H1 (cell line): ENCODE measurements around the gene CAGE1. TPM values are rescaled to one million over a fixed set of nuclear protein-coding genes. Genes with fewer than 3 reads are reported as not detected.

Source experiments
- CTCF ChIA-PET: fragments of 300-600 bp; sonication (Branson Sonifier 250); formaldehyde crosslinking; loops from one replicate; lab custom pipeline; 2021; ENCODE audit not compliant: partially characterized antibody; lab: Charles Lee
- POLR2A ChIA-PET: fragments of 300-600 bp; sonication (Branson Sonifier 250); formaldehyde crosslinking; loops from one replicate; lab custom pipeline; 2021; ENCODE audit warnings: inconsistent platforms; ENCODE audit not compliant: partially characterized antibody; lab: Charles Lee
- DNase-seq, 2 experiments: peaks; one replicate each; pipeline versions ENCODE4 v3.0.0 to v3.0.0-alpha.2; 2010 to 2022; ENCODE audit warnings: low spot score in 2 of 2, low read depth in 1 of 2, mixed read lengths in 1 of 2
- FAIRE-seq: peaks from 2 replicates; lab custom pipeline; 2011; peaks lifted over from hg19 to GRCh38; lab: Jason Lieb, UNC
- H2AFZ ChIP-seq: 2 replicates; pipeline ENCODE4 v1.8.1; 2012; ENCODE audit warnings: low read length, inconsistent platforms
- H2AK5ac ChIP-seq: 2 replicates; pipeline ENCODE4 v1.6.1; 2013; ENCODE audit warnings: low read depth, low read length
- H2BK120ac ChIP-seq: replicated peaks from 2 replicates; pipeline ENCODE3; 2013; ENCODE audit warnings: low read depth, low read length, inconsistent platforms
- H2BK12ac ChIP-seq: 2 replicates; pipeline ENCODE4 v1.6.1; 2013; ENCODE audit warnings: low read depth, low read length
- H2BK15ac ChIP-seq: 2 replicates; pipeline ENCODE4 v1.6.1; 2013; ENCODE audit warnings: low read length
- H2BK20ac ChIP-seq: 2 replicates; pipeline ENCODE4 v1.6.1; 2013; ENCODE audit warnings: low read length
- H2BK5ac ChIP-seq: 2 replicates; pipeline ENCODE4 v1.6.1; 2013; ENCODE audit warnings: low read depth, low read length
- H3K14ac ChIP-seq: 2 replicates; pipeline ENCODE4 v1.6.1; 2013; ENCODE audit warnings: inconsistent platforms; ENCODE audit not compliant: insufficient read length
- H3K18ac ChIP-seq: 2 replicates; pipeline ENCODE4 v1.6.1; 2013; ENCODE audit warnings: low read length; ENCODE audit errors: extremely low read depth
- H3K23ac ChIP-seq: 2 replicates; pipeline ENCODE4 v1.6.1; 2013; ENCODE audit warnings: inconsistent platforms; ENCODE audit not compliant: insufficient read length
- H3K23me2 ChIP-seq: 2 replicates; pipeline ENCODE4 v1.6.1; 2013; ENCODE audit warnings: low read depth, low read length
- H3K27ac ChIP-seq: 2 replicates; pipeline ENCODE4 v1.6.1; 2011; ENCODE audit warnings: low read depth, low read length, inconsistent platforms
- H3K27me3 ChIP-seq, 4 experiments: replicated peaks in 1 of 4; 1 replicate in 1 of 4; 2 replicates in 3 of 4; pipeline versions ENCODE4 v1.6.1 to v1.8.1; 2011 to 2013; ENCODE audit warnings: low read length in 3 of 4, mild to moderate bottlenecking in 3 of 4, inconsistent platforms in 2 of 4, mixed read lengths in 2 of 4, moderate library complexity in 1 of 4; ENCODE audit not compliant: control insufficient read depth in 3 of 4, insufficient read depth in 3 of 4; ENCODE audit errors: extremely low read depth in 1 of 4
- H3K36me3 ChIP-seq, 4 experiments: 2 replicates each; pipeline versions ENCODE4 v1.6.1 to v1.8.1; 2011 to 2013; ENCODE audit warnings: mild to moderate bottlenecking in 4 of 4, low read length in 3 of 4, moderate library complexity in 2 of 4, control low read depth in 1 of 4, inconsistent platforms in 1 of 4; ENCODE audit not compliant: insufficient read depth in 4 of 4, control insufficient read depth in 2 of 4
- H3K4ac ChIP-seq: replicated peaks from 2 replicates; pipeline ENCODE3; 2013; ENCODE audit warnings: low read length, low read depth, mixed read lengths, inconsistent platforms; ENCODE audit not compliant: insufficient read length
- H3K4me1 ChIP-seq, 4 experiments: replicated peaks in 1 of 4; 1 replicate in 1 of 4; 2 replicates in 3 of 4; pipeline versions ENCODE4 v1.6.1 to v1.8.1; 2011 to 2013; ENCODE audit warnings: low read length in 3 of 4, inconsistent platforms in 2 of 4, mixed read lengths in 1 of 4; ENCODE audit not compliant: insufficient read depth in 4 of 4, control insufficient read depth in 3 of 4
- H3K4me2 ChIP-seq, 2 experiments: 2 replicates each; pipeline versions ENCODE4 v1.6.1 to v1.8.1; 2011 to 2013; ENCODE audit warnings: low read depth in 2 of 2, low read length in 2 of 2, control low read depth in 1 of 2, inconsistent platforms in 1 of 2, mild to moderate bottlenecking in 1 of 2; ENCODE audit not compliant: insufficient read depth in 1 of 2
- H3K4me3 ChIP-seq, 4 experiments: fragments of 200-600, 300-600 bp in 1 of 4; sonication (generic), shearing (Covaris generic), sonication (Bioruptor Twin) in 1 of 4; 2 replicates each; pipeline versions ENCODE4 v1.5.1 to v1.8.1; 2011 to 2016; ENCODE audit warnings: low read length in 4 of 4, low read depth in 3 of 4, control low read depth in 2 of 4, inconsistent platforms in 2 of 4, mild to moderate bottlenecking in 2 of 4, mixed read lengths in 1 of 4, moderate library complexity in 1 of 4; ENCODE audit not compliant: insufficient read depth in 2 of 4; ENCODE audit errors: extremely low read depth in 1 of 4
- H3K56ac ChIP-seq: replicated peaks from 2 replicates; pipeline ENCODE3; 2013; ENCODE audit warnings: low read depth, mild to moderate bottlenecking, mixed read lengths, low read length, inconsistent platforms; ENCODE audit not compliant: insufficient read length
- H3K79me1 ChIP-seq: 2 replicates; pipeline ENCODE4 v1.6.1; 2013; ENCODE audit warnings: low read depth, low read length, control low read depth
- H3K79me2 ChIP-seq, 2 experiments: 2 replicates each; pipeline versions ENCODE4 v1.6.1 to v1.8.1; 2012 to 2013; ENCODE audit warnings: low read length in 2 of 2, mild to moderate bottlenecking in 2 of 2, inconsistent platforms in 1 of 2; ENCODE audit not compliant: insufficient read depth in 2 of 2, control insufficient read depth in 1 of 2
- H3K9ac ChIP-seq, 4 experiments: replicated peaks in 1 of 4; 1 replicate in 1 of 4; 2 replicates in 3 of 4; pipeline versions ENCODE4 v1.6.1 to v1.8.1; 2011 to 2013; ENCODE audit warnings: low read depth in 3 of 4, low read length in 3 of 4, control low read depth in 2 of 4, mild to moderate bottlenecking in 2 of 4, moderate library complexity in 2 of 4, inconsistent platforms in 1 of 4; ENCODE audit errors: extremely low read depth in 1 of 4
- H3K9me3 ChIP-seq, 2 experiments: 2 replicates each; pipeline versions ENCODE4 v1.6.1 to v1.8.1; 2012 to 2013; ENCODE audit warnings: mild to moderate bottlenecking in 2 of 2, moderate library complexity in 2 of 2, control low read depth in 1 of 2, inconsistent platforms in 1 of 2, low read depth in 1 of 2, low read length in 1 of 2, mixed read lengths in 1 of 2; ENCODE audit not compliant: insufficient read depth in 2 of 2
- H4K20me1 ChIP-seq, 2 experiments: replicated peaks in 1 of 2; 2 replicates each; pipeline versions ENCODE3 to v1.8.1; 2011 to 2013; ENCODE audit warnings: inconsistent platforms in 2 of 2, low read length in 2 of 2, mild to moderate bottlenecking in 1 of 2; ENCODE audit not compliant: insufficient read depth in 2 of 2, control insufficient read depth in 1 of 2
- H4K5ac ChIP-seq: 2 replicates; pipeline ENCODE4 v1.6.1; 2013; ENCODE audit warnings: low read length, low read depth, mixed read lengths, inconsistent platforms; ENCODE audit not compliant: insufficient read length
- H4K8ac ChIP-seq: 2 replicates; pipeline ENCODE4 v1.8.0; 2013; ENCODE audit warnings: mild to moderate bottlenecking, moderate library complexity, low read length, inconsistent platforms; ENCODE audit not compliant: insufficient read depth; ENCODE audit errors: extremely low read depth
- H4K91ac ChIP-seq: replicated peaks from 2 replicates; pipeline ENCODE3; 2013; ENCODE audit warnings: low read length, mixed read lengths, inconsistent platforms; ENCODE audit not compliant: insufficient read length
- BACH1 ChIP-seq: IDR thresholded peaks from 2 replicates; pipeline ENCODE4 v1.6.1; 2012; ENCODE audit warnings: low read length, improper control_type of control experiment
- CREB1 ChIP-seq: IDR thresholded peaks from 2 replicates; pipeline ENCODE4 v1.6.1; 2012; ENCODE audit warnings: inconsistent platforms
- JUND ChIP-seq: IDR thresholded peaks from 2 replicates; pipeline ENCODE4 v1.6.1; 2011; ENCODE audit warnings: mild to moderate bottlenecking, improper control_type of control experiment, low read length
- MAX ChIP-seq: IDR thresholded peaks from 2 replicates; pipeline ENCODE4 v1.6.1; 2012; ENCODE audit warnings: inconsistent platforms
- NANOG ChIP-seq: IDR thresholded peaks from 2 replicates; pipeline ENCODE4 v1.6.1; 2011; ENCODE audit warnings: low read length, low read depth, mild to moderate bottlenecking, inconsistent platforms; ENCODE audit not compliant: insufficient read depth, poor library complexity, severe bottlenecking
- PHF8 ChIP-seq: fragments of 200-600 bp; sonication (generic); conservative IDR thresholded peaks from 2 replicates; pipeline ENCODE4 v1.7.1; 2012; ENCODE audit warnings: low read depth, mild to moderate bottlenecking, inconsistent platforms, low read length, moderate library complexity
- RXRA ChIP-seq: IDR thresholded peaks from 2 replicates; pipeline ENCODE4 v1.6.1; 2011; ENCODE audit warnings: low read depth, mild to moderate bottlenecking, low read length, moderate library complexity; ENCODE audit not compliant: insufficient read depth
- SAP30 ChIP-seq: fragments of 300-600 bp; sonication (generic); IDR thresholded peaks from 2 replicates; pipeline ENCODE4 v1.7.1; 2012; ENCODE audit warnings: low read length, moderate library complexity, mild to moderate bottlenecking, inconsistent platforms; ENCODE audit not compliant: insufficient read depth, insufficient replicate concordance
- SIN3A ChIP-seq, 2 experiments: IDR thresholded peaks in 1 of 2; conservative IDR thresholded peaks in 1 of 2; 2 replicates each; pipeline ENCODE4 v1.6.1; 2011 to 2012; ENCODE audit warnings: low read length in 2 of 2, improper control_type of control experiment in 1 of 2, low read depth in 1 of 2, mild to moderate bottlenecking in 1 of 2
- SP1 ChIP-seq: IDR thresholded peaks from 2 replicates; pipeline ENCODE4 v1.6.1; 2011; ENCODE audit warnings: low read depth, low read length
- SP2 ChIP-seq: IDR thresholded peaks from 2 replicates; pipeline ENCODE4 v1.6.1; 2012; ENCODE audit warnings: mild to moderate bottlenecking, low read length, inconsistent platforms
- SP4 ChIP-seq: IDR thresholded peaks from 2 replicates; pipeline ENCODE4 v1.6.1; 2012; ENCODE audit warnings: low read length, inconsistent platforms
- TAF1 ChIP-seq: IDR thresholded peaks from 2 replicates; pipeline ENCODE4 v1.6.1; 2011; ENCODE audit warnings: mild to moderate bottlenecking, low read depth, low read length
- TBP ChIP-seq: IDR thresholded peaks from 2 replicates; pipeline ENCODE4 v1.6.1; 2011; ENCODE audit warnings: low read depth, low read length, improper control_type of control experiment
- TCF12 ChIP-seq: IDR thresholded peaks from 2 replicates; pipeline ENCODE4 v1.6.1; 2011; ENCODE audit warnings: low read depth, mild to moderate bottlenecking, low read length
- TEAD4 ChIP-seq: IDR thresholded peaks from 2 replicates; pipeline ENCODE4 v1.6.1; 2012; ENCODE audit warnings: low read depth, low read length, inconsistent platforms, mixed read lengths
- WGBS, 2 experiments: shearing (Covaris generic) in 1 of 2; methylation state at CpG; one replicate each; pipeline versions ENCODE4 v1.1.6 to v1.1.7; 2013 to 2015; ENCODE audit warnings: low lambda C conversion rate in 2 of 2, mixed read lengths in 2 of 2, inconsistent platforms in 1 of 2, low coverage in 1 of 2, missing lambda C conversion rate in 1 of 2; ENCODE audit not compliant: insufficient replicate concordance in 2 of 2, insufficient coverage in 1 of 2, insufficient read length in 1 of 2; ENCODE audit errors: extremely low coverage in 1 of 2, missing lambda C conversion rate in 1 of 2; 5-methylcytosine and 5-hydroxymethylcytosine counted together
- polyA plus RNA-seq, 7 experiments: library from polyadenylated mRNA; depleted of rRNA in 3 of 7; stranded (reverse) in 5 of 7; unstranded in 2 of 7; fragments of >200 nt in 5 of 7; fragments of 200-250 nt in 2 of 7; gene quantifications; 1 replicate in 5 of 7; 2 replicates in 1 of 7; 4 replicates in 1 of 7; pipeline versions ENCODE4 v1.2.1 to v1.2.3, GENCODE V29; 2011 to 2013; ENCODE audit warnings: missing spikeins in 2 of 7, mixed read lengths in 2 of 7
- total RNA-seq: library from RNA; stranded (reverse); fragmentation: NEBNext Ultra II Directional; extraction: Animal tissue kit (Norgen Biotek cat#: 25700); gene quantifications from 2 replicates; pipeline ENCODE4 v1.2.1, GENCODE V29; 2021

The CAGE1 gene
- total and polyA plus RNA-seq, 2 of the 8 experiments (the other 6 are each of a cell fraction or from before 2014, with no cell fraction given): 0.09 TPM; not detected in 1

GRCh38 chr6:7406743-7407142, 17.2 kb upstream of the CAGE1 start:
- no peaks in the 10 kb centered on the region for H4K20me1 ChIP-seq
- no peak overlapping the region for H3K23ac ChIP-seq
- no peaks in the 10 kb centered on the region for H3K79me2 ChIP-seq
- H3K79me1 ChIP-seq: no peaks in the 10 kb centered on the region
- H3K14ac ChIP-seq: no peak overlapping the region
- H2BK12ac ChIP-seq: no peak overlapping the region
- no peak overlapping the region for H2BK15ac ChIP-seq
- no peaks in the 10 kb centered on the region for H3K27me3 ChIP-seq
- H4K8ac ChIP-seq: no peak overlapping the region
- H2BK20ac ChIP-seq: no peak overlapping the region
- H2AK5ac ChIP-seq: no peak overlapping the region
- H3K27ac ChIP-seq: no peak overlapping the region
- H2BK120ac ChIP-seq: no peak overlapping the region
- WGBS, 2 experiments: 95% methylated on average over 9 of the region's 9 CpGs; no CpG with 5 or more reads in 1 of the 2 experiments
- H3K9ac ChIP-seq: no peak overlapping the region
- peaks cover 10 to 66% (median 56%) of the 10 kb centered on the region in 4 experiments for H3K36me3 ChIP-seq
- H3K18ac ChIP-seq: no peak overlapping the region
- no peaks in the 10 kb centered on the region for H3K9me3 ChIP-seq
- no peaks in the 10 kb centered on the region for H3K4me1 ChIP-seq
- H3K4me2 ChIP-seq: no peak overlapping the region
- CTCF ChIA-PET: no interaction called here
- no peak overlapping the region for H3K4me3 ChIP-seq
- H4K91ac ChIP-seq: no peak overlapping the region
- POLR2A ChIA-PET: no interaction called here
- FAIRE-seq (no peak), DNase-seq (no peak)
- H2AFZ ChIP-seq: no peak overlapping the region
- H4K5ac ChIP-seq: no peak overlapping the region
- H3K56ac ChIP-seq: no peak overlapping the region
- H3K4ac ChIP-seq: no peak overlapping the region
- no peaks in the 10 kb centered on the region; the same call in 1 of the 2 replicates for H3K23me2 ChIP-seq
- no peak overlapping the region for H2BK5ac ChIP-seq
- no peak for TF ChIP-seq TBP
- no peak for TF ChIP-seq CREB1
- TF ChIP-seq RXRA: no peak
- no peak for TF ChIP-seq NANOG
- TF ChIP-seq BACH1: no peak
- no peak for TF ChIP-seq TAF1
- no peak for TF ChIP-seq SP4
- TF ChIP-seq PHF8: no peak
- no peak for TF ChIP-seq TEAD4
- no peak for TF ChIP-seq SP2
- TF ChIP-seq SAP30: no peak
- no peak for TF ChIP-seq SP1
- TF ChIP-seq TCF12: no peak
- no peak for TF ChIP-seq JUND
- no peak for TF ChIP-seq SIN3A (conservative IDR thresholded peaks at IDR 0.05 in 1 of 2, IDR thresholded peaks at IDR 0.05 in 1 of 2; ENCODE audit: low read depth in 1 of 2, low read length in 2 of 2)
- TF ChIP-seq MAX: no peak
